Endothelial cell of umbilical vein (primary cell): Measurements from ENCODE around the gene MT1M. TPM values are rescaled to one million over a fixed set of nuclear protein-coding genes. Genes with fewer than 3 reads are reported as not detected.

ENCODE experiments used
- BruUV-seq: library from RNA; stranded (reverse); fragments of 400-500 nt; replicated peaks from 2 replicates; lab custom pipeline; 2021; lab: Mats Ljungman, UMichigan
- CTCF ChIA-PET: fragments of 300-600, 350-600 bp; sonication (Branson Sonifier 250); formaldehyde crosslinking; loops from one replicate; lab custom pipeline; 2021; ENCODE audit warnings: antibody characterized with exemption, inconsistent platforms; lab: Charles Lee
- POLR2A ChIA-PET: fragments of 300-600, 350-600 bp; sonication (Branson Sonifier 250); formaldehyde crosslinking; loops from one replicate; lab custom pipeline; 2021; ENCODE audit warnings: antibody characterized with exemption, inconsistent platforms; lab: Charles Lee
- DNase-seq: peaks from one replicate; pipeline ENCODE4 v3.0.0-alpha.2; 2011; ENCODE audit warnings: low read depth, low spot score
- FAIRE-seq: peaks from 2 replicates; lab custom pipeline; 2011; peaks lifted over from hg19 to GRCh38; lab: Jason Lieb, UNC
- H2AFZ ChIP-seq: 2 replicates; pipeline ENCODE4 v1.6.0; 2012; ENCODE audit warnings: low read depth, low read length, control low read depth, inconsistent platforms
- H3K27ac ChIP-seq: 2 replicates; pipeline ENCODE4 v1.5.1; 2011; ENCODE audit warnings: low read depth, mild to moderate bottlenecking, control low read depth, low read length, moderate library complexity; ENCODE audit not compliant: insufficient read depth
- H3K27me3 ChIP-seq, 2 experiments: 2 replicates each; pipeline versions ENCODE4 v1.6.0 to v1.6.1; 2011; ENCODE audit warnings: low read length in 2 of 2, mixed read lengths in 1 of 2; ENCODE audit not compliant: control insufficient read depth in 2 of 2, insufficient read depth in 2 of 2
- H3K36me3 ChIP-seq, 2 experiments: 2 replicates in 1 of 2; 3 replicates in 1 of 2; pipeline ENCODE4 v1.5.1; 2011; ENCODE audit warnings: low read length in 2 of 2, mild to moderate bottlenecking in 1 of 2, moderate library complexity in 1 of 2; ENCODE audit not compliant: control insufficient read depth in 2 of 2, insufficient read depth in 2 of 2; ENCODE audit errors: extremely low read depth in 1 of 2
- H3K4me1 ChIP-seq: 3 replicates; pipeline ENCODE4 v1.5.1; 2011; ENCODE audit warnings: mild to moderate bottlenecking, low read length; ENCODE audit not compliant: control insufficient read depth, insufficient read depth; ENCODE audit errors: extremely low read depth
- H3K4me2 ChIP-seq: 2 replicates; pipeline ENCODE4 v1.6.1; 2011; ENCODE audit warnings: low read length, control low read depth, mixed read lengths; ENCODE audit not compliant: insufficient read depth
- H3K4me3 ChIP-seq, 3 experiments: fragments of 200-600 bp in 1 of 3; sonication (generic), shearing (Covaris generic) in 1 of 3; replicated peaks in 1 of 3; 2 replicates each; pipeline ENCODE4 v1.5.1; 2011 to 2016; ENCODE audit warnings: control low read depth in 3 of 3, low read length in 3 of 3, mild to moderate bottlenecking in 2 of 3, inconsistent platforms in 1 of 3, low read depth in 1 of 3, moderate library complexity in 1 of 3; ENCODE audit not compliant: insufficient read depth in 1 of 3
- H3K79me2 ChIP-seq: 2 replicates; pipeline ENCODE4 v1.6.0; 2012; ENCODE audit warnings: low read length, inconsistent platforms; ENCODE audit not compliant: control insufficient read depth, insufficient read depth
- H3K9ac ChIP-seq: replicated peaks from 2 replicates; pipeline ENCODE3; 2011; ENCODE audit warnings: low read length, control low read depth; ENCODE audit not compliant: insufficient read depth; ENCODE audit errors: extremely low read depth
- H3K9me1 ChIP-seq: replicated peaks from 3 replicates; pipeline ENCODE4 v1.6.0; 2011; ENCODE audit warnings: mild to moderate bottlenecking, low read length; ENCODE audit not compliant: control insufficient read depth, insufficient read depth; ENCODE audit errors: extremely low read depth
- H3K9me3 ChIP-seq: replicated peaks from 2 replicates; pipeline ENCODE4 v1.5.1; 2012; ENCODE audit warnings: low read length, inconsistent platforms; ENCODE audit not compliant: control insufficient read depth, insufficient read depth
- H4K20me1 ChIP-seq: replicated peaks from 2 replicates; pipeline ENCODE3; 2011; ENCODE audit warnings: mild to moderate bottlenecking, low read length; ENCODE audit not compliant: control insufficient read depth, insufficient read depth; ENCODE audit errors: extremely low read depth
- CTCF ChIP-seq, 2 donors: IDR thresholded peaks; 1 replicate in 1 of 2; 2 replicates in 1 of 2; pipeline ENCODE4 v1.5.1; 2011; ENCODE audit warnings: low read length in 2 of 2, mild to moderate bottlenecking in 2 of 2, moderate library complexity in 2 of 2, control low read depth in 1 of 2, inconsistent platforms in 1 of 2, low read depth in 1 of 2; ENCODE audit not compliant: insufficient read depth in 1 of 2; ENCODE audit errors: extremely low read depth in 1 of 2
- FOS ChIP-seq: IDR thresholded peaks from 2 replicates; pipeline ENCODE4 v1.6.1; 2011; ENCODE audit warnings: mild to moderate bottlenecking, low read length, moderate library complexity, borderline replicate concordance; ENCODE audit not compliant: insufficient read depth
- JUN ChIP-seq: IDR thresholded peaks from 2 replicates; pipeline ENCODE4 v1.6.1; 2011; ENCODE audit warnings: borderline replicate concordance, low read depth; ENCODE audit not compliant: insufficient read length, insufficient read depth
- MYC ChIP-seq: IDR thresholded peaks from one replicate; pipeline ENCODE4 v1.6.1; 2011; ENCODE audit warnings: mild to moderate bottlenecking, low read depth, low read length
- POLR2AphosphoS5 ChIP-seq: IDR thresholded peaks from 2 replicates; pipeline ENCODE4 v1.6.1; 2012; ENCODE audit warnings: low read depth, mild to moderate bottlenecking, control low read depth, low read length, moderate library complexity; ENCODE audit not compliant: insufficient read depth
- dilution Hi-C: fragments of 300-500 bp; cut with MboI; formaldehyde crosslinking; loops from one replicate; pipeline ENCODE4 v1.15.0; 2019; ENCODE audit warnings: low sequenced_read_pairs; ENCODE audit not compliant: extremely low pct_ligation_motif_present
- intact Hi-C: fragments of 100-400 bp; cut with micrococcal nuclease; formaldehyde crosslinking; loops from one replicate; pipeline ENCODE4 v1.10.0; 2022
- polyA plus RNA-seq, 4 experiments: library from polyadenylated mRNA; depleted of rRNA in 3 of 4; stranded (reverse) in 3 of 4; unstranded in 1 of 4; fragments of >200 nt; gene quantifications; 2 replicates each; pipeline versions ENCODE4 v1.2.1 to v1.2.3, GENCODE V29; 2011 to 2012; ENCODE audit warnings: missing spikeins in 1 of 4
- total RNA-seq: library from RNA; stranded (reverse); gene quantifications from 2 replicates; pipeline ENCODE4 v1.2.3, GENCODE V29; 2021

MT1M gene
- total and polyA plus RNA-seq, 2 donors (not counting 3 experiments of a cell fraction or from before 2014, with no cell fraction given) = 4.3 to 4.6 TPM

- CTCF ChIA-PET = interaction anchor here (0.6 to 1.9 kb wide), 7 partner anchors 16 to 81 kb away, joined by 3 to 8 read pairs (median 4); partner anchors contain the start of gene MT2A
- dilution Hi-C loops = no loop called here
- FAIRE-seq = no peak
Observed at GRCh38 chr16:56628486-56629350, 3.7 kb upstream of the MT1M start.

More at GRCh38 chr16:56628486-56629350, 3.7 kb upstream of the MT1M start:
- Histone ChIP-seq H3K4me3 (no peak overlapping the region), H3K79me2 (peaks cover 12% of the 10 kb centered on the region), H2AFZ (no peak overlapping the region), H3K4me2 (no peak overlapping the region), H3K9ac (no peak overlapping the region), H4K20me1 (no peaks in the 10 kb centered on the region), H3K36me3 (no peaks in the 10 kb centered on the region), H3K9me1 (no peaks in the 10 kb centered on the region), H3K4me1 (peaks cover 20% of the 10 kb centered on the region), H3K27ac (no peak overlapping the region), H3K9me3 (no peaks in the 10 kb centered on the region), H3K27me3 (peaks cover 0 to 2% of the 10 kb centered on the region in 2 experiments)
- BruUV-seq = no TSS peak
- POLR2A ChIA-PET = no interaction called here
- TF ChIP-seq MYC (no peak), FOS (no peak), JUN (no peak), CTCF (IDR thresholded peaks at IDR 0.05; ENCODE audit: extremely low read depth in 1 of 2, insufficient read depth in 1 of 2, low read depth in 1 of 2, low read length in 2 of 2) (no peak), POLR2AphosphoS5 (no peak)
- no peak for DNase-seq
- intact Hi-C loops = no loop called here
